Lower lobe of right lung (tissue), 2 donors: ENCODE data around the gene RBPMS2. TPM values are rescaled to one million over a fixed set of nuclear protein-coding genes. Genes with fewer than 3 reads are reported as not detected.

Experiments
- ATAC-seq, 2 donors: fragments of 200-7000 bp; cut with Tn5 transposase; one replicate each; pipeline ENCODE4 v1.9.1; 2020 to 2022; ENCODE audit warnings: mild to moderate bottlenecking in 2 of 2, moderate library complexity in 2 of 2
- DNase-seq: peaks from one replicate; pipeline ENCODE4 v3.0.0-alpha.2; 2020
- H3K27ac ChIP-seq: fragments of 200-600 bp; one replicate; pipeline ENCODE4 v1.8.0; 2022
- H3K27me3 ChIP-seq: fragments of 200-600 bp; one replicate; pipeline ENCODE4 v1.8.0; 2022; ENCODE audit warnings: low read depth
- H3K36me3 ChIP-seq: fragments of 200-600 bp; one replicate; pipeline ENCODE4 v1.8.0; 2022; ENCODE audit warnings: mild to moderate bottlenecking
- H3K4me1 ChIP-seq: fragments of 200-600 bp; one replicate; pipeline ENCODE4 v1.8.0; 2022
- H3K4me3 ChIP-seq: fragments of 200-600 bp; one replicate; pipeline ENCODE4 v1.8.0; 2022; ENCODE audit warnings: mild to moderate bottlenecking
- H3K9me3 ChIP-seq: fragments of 200-600 bp; one replicate; pipeline ENCODE4 v1.8.0; 2022
- CTCF ChIP-seq: fragments of 200-600 bp; IDR thresholded peaks from one replicate; pipeline ENCODE4 v1.8.0; 2022; ENCODE audit warnings: antibody characterized with exemption, mild to moderate bottlenecking
- intact Hi-C: fragments of 100-400 bp; cut with DNase I; formaldehyde crosslinking; loops from one replicate; pipeline ENCODE4 v1.11.0; 2022
- total RNA-seq: library from RNA; stranded (reverse); fragmentation: NEBNext Ultra II Directional; extraction: Animal tissue kit (Norgen Biotek cat#: 25700); gene quantifications from one replicate; pipeline ENCODE4 v1.2.1, GENCODE V29; 2021
- donor health status: DM: no; HTN: yes; CAD: no; lungs with severe emphysema.

RBPMS2 gene
- total RNA-seq, 1 donor from 2014 or later = 4.0 TPM

- no peaks in the 10 kb centered on the region for H3K36me3 ChIP-seq
- H3K27me3 ChIP-seq = no peaks in the 10 kb centered on the region
- no peak overlapping the region for H3K27ac ChIP-seq
- no peak for TF ChIP-seq CTCF
- H3K4me1 ChIP-seq = no peaks in the 10 kb centered on the region
- ATAC-seq = no peak
- H3K9me3 ChIP-seq = no peaks in the 10 kb centered on the region
- DNase-seq = no peak
- intact Hi-C loops = no loop called here
- H3K4me3 ChIP-seq = no peak overlapping the region
Observed at GRCh38 chr15:64767203-64767602, 8.2 kb downstream of the RBPMS2 start.

GRCh38 chr15:64766058-64766457 is 9.3 kb downstream of the RBPMS2 start:
- ATAC-seq (no peak), DNase-seq (no peak)
- no peak overlapping the region for H3K27ac ChIP-seq
- no peak overlapping the region for H3K4me3 ChIP-seq
- no peaks in the 10 kb centered on the region for H3K27me3 ChIP-seq
- TF ChIP-seq CTCF = no peak
- intact Hi-C loops = no loop called here
- H3K4me1 ChIP-seq = no peaks in the 10 kb centered on the region
- H3K36me3 ChIP-seq = no peaks in the 10 kb centered on the region
- no peaks in the 10 kb centered on the region for H3K9me3 ChIP-seq

GRCh38 chr15:64763874-64764273 is 11.5 kb downstream of the RBPMS2 start:
- no peaks in the 10 kb centered on the region for H3K27me3 ChIP-seq
- no peak for TF ChIP-seq CTCF
- H3K4me1 ChIP-seq = no peaks in the 10 kb centered on the region
- DNase-seq (no peak), ATAC-seq (no peak)
- intact Hi-C loops = no loop called here
- no peak overlapping the region for H3K4me3 ChIP-seq
- no peak overlapping the region for H3K27ac ChIP-seq
- no peaks in the 10 kb centered on the region for H3K36me3 ChIP-seq
- no peaks in the 10 kb centered on the region for H3K9me3 ChIP-seq

GRCh38 chr15:64763462-64763861 is 11.9 kb downstream of the RBPMS2 start:
- intact Hi-C loops = no loop called here
- no peak for ATAC-seq
- TF ChIP-seq CTCF = no peak

GRCh38 chr15:64763021-64763420 is 12.4 kb downstream of the RBPMS2 start:
- DNase-seq = no peak
- Histone ChIP-seq H3K4me1 (no peaks in the 10 kb centered on the region), H3K9me3 (no peaks in the 10 kb centered on the region), H3K36me3 (no peaks in the 10 kb centered on the region), H3K27me3 (no peaks in the 10 kb centered on the region), H3K27ac (no peak overlapping the region), H3K4me3 (no peak overlapping the region)
- TF ChIP-seq CTCF = no peak
- no peak for ATAC-seq
- intact Hi-C loops = no loop called here

More at GRCh38 chr15:64763462-64763861, 11.9 kb downstream of the RBPMS2 start:
- H3K4me1 ChIP-seq = no peaks in the 10 kb centered on the region
- no peaks in the 10 kb centered on the region for H3K27me3 ChIP-seq
- H3K9me3 ChIP-seq = no peaks in the 10 kb centered on the region
- DNase-seq = no peak
- H3K4me3 ChIP-seq = no peak overlapping the region
- H3K27ac ChIP-seq = no peak overlapping the region
- H3K36me3 ChIP-seq = no peaks in the 10 kb centered on the region

- Histone ChIP-seq H3K4me1 (no peaks in the 10 kb centered on the region), H3K9me3 (no peaks in the 10 kb centered on the region), H3K4me3 (no peak overlapping the region), H3K27ac (no peak overlapping the region), H3K36me3 (no peaks in the 10 kb centered on the region), H3K27me3 (no peaks in the 10 kb centered on the region)
- TF ChIP-seq CTCF = no peak
- intact Hi-C loops = no loop called here
- no peak for ATAC-seq
- DNase-seq = no peak
Observed at GRCh38 chr15:64762546-64762945, 12.8 kb downstream of the RBPMS2 start.
